Femur (tissue), 1 donor: ENCODE data around the gene MPND.

Source experiments
- DNase-seq: peaks from one replicate; pipeline ENCODE4 v3.0.0-alpha.2; 2017

Gene MPND

DNA sequence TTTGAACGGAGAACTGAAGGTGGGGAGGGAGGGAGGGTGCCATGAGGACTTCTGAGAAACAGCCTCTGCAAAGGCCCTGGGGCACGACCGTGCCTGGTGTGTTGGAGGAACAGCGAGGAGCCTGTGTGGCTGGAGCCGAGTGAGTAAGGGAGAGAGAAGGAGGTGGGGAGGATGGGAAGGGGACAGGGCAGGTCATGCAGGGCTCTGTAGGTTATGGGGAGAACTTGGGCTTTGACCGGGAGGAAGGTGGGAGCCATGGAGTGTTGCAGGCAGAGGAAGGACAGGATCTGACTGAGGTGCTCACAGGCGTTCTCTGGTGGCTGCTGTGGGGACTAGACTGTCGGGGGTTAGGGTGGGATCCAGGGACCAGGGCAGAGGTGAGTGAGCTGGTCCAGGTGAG, 6.7 kb downstream of the MPND start:
- DNase-seq, result peak; percentile 12

DNA sequence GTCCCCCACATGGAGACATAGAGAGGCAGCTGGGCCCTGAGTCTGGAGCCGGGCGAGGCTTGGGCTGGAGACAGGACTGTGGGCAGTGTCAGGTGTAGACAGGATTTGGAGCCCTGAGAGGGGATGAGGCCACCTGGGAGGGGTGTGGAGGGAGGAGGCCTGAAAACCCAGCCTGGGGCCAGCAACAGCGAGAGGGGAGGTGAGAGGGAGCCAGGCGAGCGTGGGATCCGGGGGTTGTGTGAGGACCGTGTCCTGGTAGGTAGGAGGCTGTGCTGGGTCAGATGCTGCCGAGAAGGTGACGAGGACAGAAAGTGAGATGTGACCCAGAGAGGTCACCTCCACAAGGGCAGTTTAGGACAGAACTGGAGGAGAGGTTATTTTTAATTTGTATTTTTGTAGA, 7.4 kb downstream of the MPND start:
- DNase-seq, result no peak

DNA sequence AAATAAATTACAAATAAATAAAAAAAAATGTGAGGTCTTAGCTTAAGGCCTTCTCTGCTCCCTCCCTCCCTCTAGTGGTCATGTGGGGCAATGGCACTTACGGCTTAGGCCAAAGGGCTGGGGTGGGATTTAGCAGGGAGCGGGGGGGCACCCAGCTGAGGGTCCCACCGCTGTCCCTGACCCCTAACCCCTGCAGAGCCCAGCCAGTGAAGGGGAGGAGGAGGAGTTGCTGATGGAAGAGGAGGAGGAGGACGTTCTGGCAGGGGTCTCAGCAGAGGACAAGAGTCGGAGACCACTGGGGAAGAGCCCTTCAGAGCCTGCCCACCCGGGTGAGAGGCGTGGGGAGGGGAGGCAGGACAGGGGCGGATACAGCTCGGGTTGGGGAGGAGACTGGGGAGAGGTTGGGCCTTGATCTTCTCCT, 9.3 kb downstream of the MPND start:
- peak; percentile 64 for DNase-seq

DNA sequence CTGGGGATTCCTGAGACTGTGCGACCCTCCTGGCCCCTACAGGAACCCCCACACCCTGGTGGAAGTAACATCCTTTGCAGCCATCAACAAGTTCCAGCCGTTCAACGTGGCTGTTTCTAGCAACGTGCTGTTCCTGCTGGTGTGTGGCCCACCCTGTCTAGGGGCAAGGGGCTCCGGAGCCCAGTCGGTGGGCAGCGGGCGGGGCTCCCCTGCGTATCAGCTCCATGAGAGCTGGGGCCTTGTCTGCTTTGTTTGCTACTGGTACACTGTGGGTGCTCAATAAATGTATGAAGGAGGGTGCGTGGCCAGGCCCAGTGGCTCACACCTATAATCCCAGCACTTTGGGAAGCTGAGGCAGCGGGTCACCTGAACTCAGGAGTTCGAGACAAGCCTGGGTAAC, 10.9 kb downstream of the MPND start:
- DNase-seq, result no peak

DNA sequence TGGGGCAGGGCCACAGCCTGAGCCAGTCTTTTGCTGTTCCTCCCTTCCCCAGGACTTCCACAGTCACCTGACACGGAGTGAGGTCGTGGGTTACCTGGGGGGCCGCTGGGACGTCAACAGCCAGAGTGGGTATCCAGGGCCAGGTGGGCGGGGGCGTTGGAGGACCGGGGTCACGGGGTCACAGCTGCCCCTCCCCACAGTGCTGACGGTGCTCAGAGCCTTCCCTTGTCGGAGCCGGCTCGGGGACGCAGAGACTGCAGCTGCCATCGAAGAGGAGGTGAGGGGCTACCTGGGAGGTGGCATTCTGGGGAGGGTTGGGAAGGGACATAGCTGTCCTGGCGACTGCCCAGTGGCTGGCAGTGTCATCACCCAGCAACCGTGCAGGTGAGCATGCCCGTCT, 11.5 kb downstream of the MPND start:
- peak; percentile 17 for DNase-seq

DNA sequence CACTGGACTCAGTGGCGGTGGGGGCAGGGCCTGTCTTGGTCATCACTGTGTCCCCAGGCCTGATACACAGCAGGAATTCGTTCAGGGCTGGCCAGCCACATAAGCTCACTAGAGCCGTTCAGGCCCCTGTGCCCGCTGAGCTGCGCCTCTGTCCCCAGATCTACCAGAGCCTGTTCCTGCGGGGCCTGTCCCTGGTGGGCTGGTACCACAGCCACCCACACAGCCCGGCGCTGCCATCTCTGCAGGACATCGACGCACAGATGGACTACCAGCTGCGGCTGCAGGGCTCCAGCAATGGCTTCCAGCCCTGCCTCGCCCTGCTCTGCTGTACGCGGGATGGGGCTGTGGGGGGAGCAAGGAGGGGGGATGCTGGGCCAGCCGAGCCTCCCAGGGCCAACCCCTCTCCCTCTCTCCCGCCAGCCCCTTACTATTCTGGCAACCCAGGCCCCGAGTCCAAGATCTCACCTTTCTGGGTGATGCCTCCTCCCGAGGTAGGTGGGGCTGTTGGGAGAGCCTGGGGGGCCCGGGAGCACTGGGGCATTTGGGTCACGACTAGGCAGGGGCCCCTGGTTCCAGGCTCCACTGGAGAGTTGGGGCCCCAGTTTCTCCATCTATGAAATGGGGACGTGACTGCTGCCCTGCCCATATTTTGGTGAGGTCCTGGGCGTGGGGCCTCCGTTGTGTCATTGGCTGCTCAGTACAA, 13.9 kb downstream of the MPND start:
- peak; percentile 29 for DNase-seq

DNA sequence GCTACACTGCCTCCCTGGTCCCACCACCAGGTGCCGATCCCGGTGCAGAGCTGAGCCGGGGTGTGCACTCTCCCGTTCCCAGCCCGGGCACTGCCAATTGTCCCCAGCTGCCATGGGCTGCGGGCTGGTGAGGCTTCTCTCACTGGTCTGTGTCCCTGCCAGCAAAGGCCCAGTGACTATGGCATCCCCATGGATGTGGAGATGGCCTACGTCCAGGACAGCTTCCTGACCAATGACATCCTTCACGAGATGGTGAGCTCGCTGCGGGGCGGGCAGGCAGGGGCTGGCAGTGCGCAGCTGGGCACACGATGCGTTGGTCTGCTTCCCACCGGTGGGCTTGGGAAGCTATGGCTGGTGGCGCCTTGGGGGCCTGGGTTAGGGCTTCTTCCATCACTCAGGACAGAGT, 14.6 kb downstream of the MPND start:
- no peak for DNase-seq

DNA sequence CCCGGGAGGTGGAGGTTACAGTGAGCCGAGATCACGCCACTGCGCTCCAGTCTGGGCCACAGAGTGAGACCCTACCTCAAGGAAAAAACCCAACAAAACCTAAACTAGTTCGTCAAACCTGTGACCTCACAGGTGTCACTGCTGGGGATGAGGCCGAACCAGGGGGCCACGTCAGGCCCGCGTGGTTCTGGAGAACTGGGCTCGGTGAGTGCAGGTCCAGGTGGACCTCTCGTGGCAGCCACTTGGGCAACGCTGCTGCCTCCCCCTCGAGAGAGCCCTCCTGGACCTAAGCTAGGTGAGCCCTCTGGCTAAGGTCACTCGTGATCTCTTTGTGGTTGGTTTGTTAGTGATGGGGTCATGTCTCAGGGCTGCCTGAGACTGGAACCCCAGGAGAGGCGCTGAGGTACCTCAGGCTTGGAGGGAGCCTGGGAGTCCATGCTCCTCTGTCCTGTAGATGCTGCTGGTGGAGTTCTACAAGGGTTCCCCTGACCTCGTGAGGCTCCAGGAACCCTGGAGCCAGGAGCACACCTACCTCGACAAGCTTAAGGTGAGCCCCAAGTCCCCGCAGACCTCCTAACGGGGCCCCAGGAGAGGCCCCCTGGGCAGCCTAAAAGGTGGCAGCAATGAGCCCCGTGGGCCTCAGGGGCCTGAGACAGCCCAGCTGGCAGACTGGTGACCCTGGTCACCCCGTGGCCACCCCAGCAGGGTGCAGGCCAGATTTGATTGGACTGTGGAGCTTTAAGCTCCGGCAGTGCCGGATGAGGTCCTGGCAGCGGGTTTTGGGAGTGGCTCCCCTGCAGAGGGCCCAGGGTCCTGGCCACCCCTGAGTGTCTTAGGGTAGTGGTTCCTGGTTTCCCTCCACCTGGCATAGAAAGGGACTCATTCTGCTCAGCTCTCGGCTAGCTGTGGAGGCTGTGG, 15.6 kb downstream of the MPND start:
- DNase-seq, result peak; percentile 18

DNA sequence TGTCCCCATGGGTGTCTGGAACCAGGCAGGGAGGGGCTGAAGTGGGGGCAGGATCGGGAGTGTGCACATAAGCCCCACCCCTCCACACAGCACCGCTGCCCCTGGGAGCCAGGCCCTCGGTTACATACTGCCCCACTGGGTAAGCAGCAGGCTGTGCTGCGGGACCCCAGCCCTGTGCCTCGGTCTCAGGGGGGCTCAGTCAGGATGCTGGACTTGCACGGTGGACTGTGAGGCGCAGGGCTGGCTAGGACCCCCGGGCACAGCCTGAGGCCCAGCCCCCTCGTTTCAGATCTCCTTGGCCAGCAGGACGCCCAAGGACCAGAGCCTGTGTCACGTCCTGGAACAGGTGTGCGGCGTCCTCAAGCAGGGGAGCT, 16.3 kb downstream of the MPND start:
- DNase-seq, result peak; percentile 35

DNA sequence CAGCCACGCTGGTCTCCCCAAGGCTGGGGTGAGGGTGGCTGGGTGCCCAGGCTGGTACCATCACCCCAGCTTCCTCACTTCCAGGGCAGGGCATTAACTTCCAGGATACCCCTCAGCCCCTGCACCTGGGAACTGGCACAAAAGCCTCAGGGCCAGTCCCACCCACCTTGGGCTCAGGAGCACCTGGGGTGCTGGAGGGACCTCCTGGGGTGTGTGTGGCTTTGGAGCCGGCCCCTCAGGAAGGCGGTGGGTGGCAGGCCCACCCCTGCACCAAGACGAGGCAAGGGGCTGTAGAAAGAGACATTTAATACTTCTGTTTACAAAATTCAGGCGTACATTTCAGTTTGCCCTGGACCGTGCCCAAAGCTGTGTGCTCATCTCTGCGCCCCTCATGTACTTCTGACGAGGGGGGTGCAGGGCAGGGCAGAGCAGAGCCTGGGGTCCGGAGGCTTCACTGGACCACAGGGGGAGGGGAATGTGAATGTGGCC, 16.8 kb downstream of the MPND start:
- peak; percentile 19 for DNase-seq

DNA sequence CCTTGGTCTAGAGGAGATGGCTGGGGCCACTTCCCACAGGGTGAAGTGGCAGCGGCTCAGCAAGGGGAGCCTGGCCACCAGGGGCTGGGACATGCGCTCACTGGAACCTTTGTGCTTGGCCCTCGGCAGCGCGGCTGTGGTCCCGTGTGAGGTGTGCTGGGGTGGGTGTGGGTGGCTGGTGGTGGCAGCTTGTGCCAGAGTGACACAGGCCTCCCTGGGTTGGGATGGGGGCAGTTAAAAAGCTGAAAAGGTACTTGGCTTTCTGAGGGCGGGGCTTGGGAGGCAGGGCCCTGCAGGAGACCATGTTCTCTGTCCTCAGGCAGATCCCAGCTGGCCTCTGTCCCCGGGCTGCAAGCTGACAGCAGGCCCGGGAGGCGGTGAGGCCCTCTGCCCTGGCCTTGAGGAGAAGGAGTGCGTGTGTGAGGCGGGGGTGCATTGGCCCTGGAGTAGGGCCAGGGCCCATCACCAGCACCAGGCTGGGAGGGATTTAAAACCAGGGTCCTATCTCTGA, 17.3 kb downstream of the MPND start:
- DNase-seq, result peak; percentile 32

DNA sequence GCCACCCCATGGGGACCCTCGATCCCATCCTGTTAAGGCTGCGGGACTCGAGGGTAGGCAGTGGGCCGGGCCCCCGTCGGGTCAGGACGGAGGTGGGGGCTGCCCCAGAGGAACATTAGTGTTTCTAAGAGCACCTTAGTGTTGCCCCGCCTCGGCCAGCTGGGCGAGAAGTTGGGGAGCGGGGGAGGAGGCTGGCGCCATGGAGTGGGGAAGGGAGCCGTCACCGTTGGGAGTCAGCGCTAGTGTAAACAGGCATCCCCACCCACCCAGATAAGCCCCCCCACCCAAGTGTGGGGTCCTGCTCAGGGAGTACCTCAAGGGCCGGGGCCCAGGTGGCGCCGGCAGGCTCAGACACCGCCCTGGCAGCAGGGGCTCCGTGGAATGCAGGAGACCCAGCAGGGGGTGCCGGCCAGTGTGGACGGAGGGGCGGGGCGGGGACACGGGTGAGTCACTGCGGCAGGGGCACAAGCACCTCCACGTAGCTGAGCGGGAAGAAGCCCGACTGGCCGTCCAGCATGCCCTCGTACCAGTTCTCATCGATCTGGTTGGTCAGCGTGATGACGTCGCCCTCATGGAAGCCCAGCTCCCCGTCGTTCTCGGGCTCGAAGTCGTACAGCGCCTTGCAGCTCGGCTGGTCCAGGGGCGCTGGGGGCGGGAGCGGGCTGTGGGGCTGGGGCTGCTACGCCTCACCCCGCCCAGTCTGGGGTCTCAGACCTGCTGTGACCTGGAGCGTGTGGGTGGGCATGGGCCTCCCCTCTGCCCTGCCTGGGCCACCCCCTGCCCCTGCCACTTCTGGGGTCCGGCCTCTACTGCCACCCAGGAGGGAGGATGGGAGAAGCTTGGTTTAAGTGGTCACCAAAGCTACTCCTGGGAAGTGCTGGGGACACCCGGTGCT, 18.0 kb downstream of the MPND start:
- DNase-seq, result peak; percentile 24

DNA sequence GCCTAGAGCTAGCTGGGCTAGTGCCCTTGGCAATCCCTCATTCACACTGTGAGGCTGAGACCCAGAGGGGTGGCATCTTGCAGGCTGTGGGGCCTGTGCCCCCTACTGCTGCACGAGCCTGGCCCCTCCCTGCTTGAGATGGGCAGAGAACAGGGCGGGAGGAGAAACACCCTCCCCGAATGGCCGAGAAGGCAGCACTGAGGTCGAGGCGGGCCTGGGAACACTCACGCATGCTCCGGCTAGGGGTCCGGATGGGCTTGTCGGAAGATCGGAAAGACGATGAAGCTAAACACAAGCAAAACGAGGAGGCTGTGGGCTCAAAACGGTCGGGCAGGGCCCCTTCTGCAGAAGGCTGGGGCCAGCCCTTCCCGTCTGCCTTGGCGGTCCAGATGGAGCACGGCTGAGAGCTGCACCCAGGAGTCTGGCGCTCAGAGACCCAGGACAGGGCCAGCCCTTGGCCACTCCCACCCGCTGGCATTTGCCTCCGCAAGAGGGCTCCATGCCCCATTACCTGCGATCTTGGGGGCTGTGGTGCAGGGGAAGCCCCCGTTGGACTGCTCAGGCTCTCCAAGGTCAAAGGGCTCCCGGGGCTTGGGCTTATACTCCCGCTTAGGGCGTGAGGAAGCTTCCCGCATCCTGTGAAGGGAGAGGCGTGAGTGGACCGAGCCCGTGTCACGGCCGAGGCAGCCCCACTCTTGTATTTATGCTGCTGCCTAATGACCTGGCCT, 18.9 kb downstream of the MPND start:
- DNase-seq, result no peak

DNA sequence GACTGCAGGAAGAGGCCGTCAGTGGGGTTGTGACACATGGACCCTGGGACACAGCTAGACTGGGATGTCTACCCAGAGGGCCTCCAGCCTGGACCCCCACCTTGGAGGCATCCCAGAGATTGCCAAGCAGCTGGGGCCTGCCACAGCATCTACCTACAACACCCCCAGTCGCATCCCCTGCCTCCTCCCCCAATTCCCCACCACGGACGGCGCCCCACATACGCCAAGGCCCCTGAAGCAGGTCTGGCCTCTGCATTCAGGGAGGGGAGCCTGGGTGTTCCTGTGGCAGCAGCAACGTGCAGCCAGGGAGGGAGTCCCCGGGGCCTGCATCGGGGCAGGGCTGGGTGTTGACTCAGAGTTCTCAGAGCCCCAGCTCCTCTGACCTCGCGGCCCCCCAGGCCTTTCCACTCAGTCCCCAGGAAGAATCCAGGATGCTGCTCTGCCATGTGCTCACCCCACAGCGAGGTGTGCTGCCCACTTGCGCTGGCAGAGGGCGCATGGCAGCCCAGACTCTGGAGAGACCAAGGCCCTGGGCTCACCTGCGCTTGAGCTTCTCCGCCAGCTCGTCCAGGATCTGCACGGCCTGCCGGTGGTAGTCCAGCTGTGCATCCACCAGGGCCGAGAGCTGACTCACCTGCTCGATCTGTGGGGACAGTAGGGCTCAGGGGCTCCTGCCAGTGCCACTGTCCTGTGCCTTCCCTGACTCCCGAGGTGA, 19.6 kb downstream of the MPND start:
- no peak for DNase-seq

DNA sequence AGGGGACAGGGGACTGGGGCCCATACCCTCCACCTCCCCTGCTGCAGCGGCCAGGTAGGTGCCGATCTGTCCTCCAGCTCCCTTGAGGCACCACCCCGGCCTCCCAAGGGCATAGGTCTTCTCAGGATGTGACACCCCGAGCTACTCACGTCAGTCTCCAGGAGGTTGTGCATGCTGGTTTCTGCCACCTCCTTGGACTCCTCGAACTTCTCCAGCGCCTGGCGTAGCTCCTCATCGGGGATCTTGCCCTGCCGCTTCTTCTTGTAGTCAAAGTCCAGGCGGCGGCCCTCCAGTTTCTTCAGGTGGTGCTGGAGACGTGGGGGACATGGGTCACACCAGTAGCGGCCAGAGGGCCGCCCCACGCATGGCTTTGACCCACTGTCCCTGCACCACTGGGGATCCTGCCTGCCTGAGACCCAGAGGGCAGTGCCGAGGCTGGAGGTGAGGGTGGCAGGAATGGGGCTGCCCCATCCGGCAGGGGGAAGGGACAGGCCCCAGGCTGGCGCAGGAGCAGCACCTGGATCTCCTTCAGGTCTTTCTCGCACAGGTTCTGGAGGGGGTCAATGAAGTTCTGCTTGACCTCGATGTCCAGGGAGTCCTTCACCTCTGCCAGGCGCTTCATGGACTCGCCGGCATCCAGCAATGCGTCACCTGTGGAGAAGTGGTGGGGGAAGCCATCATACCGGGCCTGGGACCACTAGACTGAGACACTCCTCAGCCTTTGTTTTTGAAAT, 20.4 kb downstream of the MPND start:
- no peak for DNase-seq

DNA sequence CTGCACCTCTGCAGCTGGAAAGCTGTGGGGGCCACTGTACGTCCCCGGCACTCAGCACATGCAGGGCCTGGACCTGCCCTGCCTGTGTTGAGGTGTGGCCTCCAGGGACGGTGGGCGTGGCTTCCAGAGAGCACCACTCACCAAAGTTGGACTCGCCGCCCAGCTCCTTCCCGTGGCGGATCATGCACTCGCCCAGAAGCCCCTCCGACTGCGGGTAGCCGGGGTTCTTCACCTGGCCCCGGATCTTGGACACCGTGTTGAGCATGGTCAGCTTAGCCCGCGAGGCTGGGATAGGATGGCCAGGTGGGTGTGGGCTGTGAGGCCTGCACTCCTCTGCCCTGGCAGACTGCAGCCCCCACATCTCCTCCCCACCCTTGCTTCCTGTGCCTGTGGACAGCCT, 22.0 kb downstream of the MPND start:
- peak; percentile 29 for DNase-seq

DNA sequence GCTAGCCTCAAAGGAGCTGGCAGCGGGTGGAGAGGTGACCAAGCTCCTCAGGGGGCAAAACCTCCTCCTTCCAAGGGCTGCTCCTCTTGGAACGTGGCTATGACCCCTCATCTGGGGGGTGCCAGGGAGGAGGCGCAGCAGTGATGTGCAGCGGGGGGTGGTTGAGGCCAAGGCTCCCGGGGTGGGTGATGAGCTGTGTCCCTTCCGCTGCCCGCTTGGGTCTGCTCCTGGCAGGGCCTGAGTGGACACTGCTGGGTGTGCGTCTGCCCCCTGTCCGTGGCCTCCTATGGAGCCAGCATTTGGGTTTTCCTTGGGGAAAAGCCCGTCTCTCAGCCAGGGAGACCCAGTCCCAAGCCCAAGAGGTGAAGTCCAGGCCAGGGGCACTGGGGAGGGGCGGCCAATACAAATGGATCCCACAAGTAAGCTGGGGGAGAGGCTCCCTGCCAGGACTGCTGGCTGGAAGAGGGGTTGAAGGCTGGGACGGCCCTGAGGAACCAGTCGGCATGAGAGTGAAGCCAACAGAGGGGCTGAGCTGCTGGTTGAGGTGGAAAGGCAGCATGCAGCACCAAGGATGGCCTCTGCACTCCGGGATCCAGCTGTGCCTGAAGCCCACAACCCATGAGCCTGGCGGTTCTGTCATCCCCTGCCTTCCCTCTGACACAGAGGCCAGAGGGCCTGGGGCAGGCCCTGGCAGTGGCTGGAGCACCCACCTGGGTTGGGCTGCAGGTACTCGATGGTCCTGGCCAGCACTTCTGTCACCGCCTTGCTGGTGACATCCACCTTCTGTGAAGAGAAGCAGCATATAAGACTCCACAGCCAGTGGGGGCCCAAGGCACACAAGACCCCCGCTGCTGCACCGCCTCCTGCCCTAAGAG, 22.7 kb downstream of the MPND start:
- no peak for DNase-seq

DNA sequence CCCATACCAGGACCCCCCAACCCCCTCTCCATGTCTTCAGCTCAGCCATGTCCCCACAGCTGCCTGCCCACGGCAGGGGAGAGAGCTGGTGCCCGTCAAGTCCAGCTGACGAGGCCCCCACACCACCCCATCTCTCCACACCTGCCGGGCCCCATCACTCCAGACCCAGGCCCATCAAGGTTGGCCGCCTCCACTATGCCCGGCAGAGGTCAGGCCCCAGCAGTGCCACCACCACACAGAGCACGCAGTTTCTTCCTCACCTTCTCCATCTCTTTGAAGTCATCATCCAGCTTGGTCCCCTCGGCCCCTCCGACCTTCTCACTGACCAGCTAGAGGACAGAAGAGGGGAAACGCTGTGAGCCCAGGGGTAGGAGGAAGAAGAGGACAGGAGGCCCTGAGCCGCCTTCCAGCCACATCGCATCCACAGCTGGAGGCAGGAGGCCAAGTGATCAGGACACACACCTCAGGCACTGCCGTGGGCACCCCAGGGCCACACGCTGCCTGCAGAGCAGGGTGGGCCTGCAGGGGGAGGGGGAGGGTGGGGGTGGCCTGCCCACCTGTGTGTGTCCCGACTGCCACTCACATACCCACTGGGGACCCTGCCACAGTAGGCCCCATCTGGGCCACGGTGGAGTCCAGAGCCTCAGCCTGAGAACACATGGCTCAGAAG, 23.4 kb downstream of the MPND start:
- DNase-seq, result peak; percentile 17

DNA sequence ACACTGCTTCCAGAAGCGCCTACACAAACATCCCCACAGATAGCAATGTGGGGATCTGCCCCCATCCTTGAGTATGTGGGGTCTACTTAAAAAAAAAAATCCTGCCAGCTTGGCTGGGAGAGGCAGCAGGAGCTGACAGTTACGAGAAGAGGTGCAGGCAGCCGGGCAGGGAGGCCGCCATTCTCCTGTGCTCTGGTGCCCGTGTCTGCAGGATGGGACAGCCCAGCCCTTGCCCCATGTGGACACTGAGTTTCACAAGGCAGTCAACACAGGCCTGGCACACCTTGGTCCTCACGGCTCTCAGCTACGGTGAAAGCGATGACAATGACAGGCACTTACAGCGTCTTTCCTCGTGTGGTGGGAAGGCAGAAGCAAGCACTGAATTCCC, 24.0 kb downstream of the MPND start:
- DNase-seq, result no peak
